ENCODE measurements around the gene SHC1. TPM values are rescaled to one million over a fixed set of nuclear protein-coding genes. Genes with fewer than 3 reads are reported as not detected.

The SHC1 gene
- total RNA-seq, 6 experiments from 2014 or later, result 371 to 461 (median 401) TPM

DNA sequence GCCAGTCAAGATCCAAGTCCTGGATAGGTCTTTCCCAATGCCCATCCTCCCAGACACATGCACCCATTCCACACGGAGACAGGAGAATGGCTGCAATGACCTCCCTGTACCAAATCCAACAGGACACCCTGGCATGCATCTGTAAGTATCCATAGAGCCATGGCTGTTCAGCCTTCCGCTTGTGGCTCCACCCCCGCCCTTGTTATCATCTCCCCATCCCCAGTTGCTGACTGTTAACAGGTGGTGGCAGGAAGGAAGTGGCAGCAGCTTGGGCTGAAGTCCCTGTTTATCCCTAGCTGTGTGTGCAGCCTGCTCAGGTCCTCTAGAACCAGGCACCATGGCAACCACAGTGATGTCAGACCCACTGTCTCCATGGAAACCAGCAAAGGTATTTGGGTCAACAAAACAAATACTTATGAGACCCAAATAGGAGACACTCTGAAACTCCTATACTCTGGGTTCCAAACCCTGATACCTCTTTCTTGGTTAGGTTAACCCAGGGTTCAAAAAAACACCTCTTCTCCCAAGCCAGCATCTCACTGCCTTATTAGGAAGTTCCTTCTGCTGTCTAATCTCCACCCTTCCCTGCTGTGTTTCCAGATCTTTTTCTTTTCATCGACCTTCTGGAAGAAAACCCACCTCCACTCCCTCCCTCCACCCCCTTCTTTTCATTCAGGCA is 15.4 kb downstream of the SHC1 start:
- TF ChIP-seq, protein P1, sequence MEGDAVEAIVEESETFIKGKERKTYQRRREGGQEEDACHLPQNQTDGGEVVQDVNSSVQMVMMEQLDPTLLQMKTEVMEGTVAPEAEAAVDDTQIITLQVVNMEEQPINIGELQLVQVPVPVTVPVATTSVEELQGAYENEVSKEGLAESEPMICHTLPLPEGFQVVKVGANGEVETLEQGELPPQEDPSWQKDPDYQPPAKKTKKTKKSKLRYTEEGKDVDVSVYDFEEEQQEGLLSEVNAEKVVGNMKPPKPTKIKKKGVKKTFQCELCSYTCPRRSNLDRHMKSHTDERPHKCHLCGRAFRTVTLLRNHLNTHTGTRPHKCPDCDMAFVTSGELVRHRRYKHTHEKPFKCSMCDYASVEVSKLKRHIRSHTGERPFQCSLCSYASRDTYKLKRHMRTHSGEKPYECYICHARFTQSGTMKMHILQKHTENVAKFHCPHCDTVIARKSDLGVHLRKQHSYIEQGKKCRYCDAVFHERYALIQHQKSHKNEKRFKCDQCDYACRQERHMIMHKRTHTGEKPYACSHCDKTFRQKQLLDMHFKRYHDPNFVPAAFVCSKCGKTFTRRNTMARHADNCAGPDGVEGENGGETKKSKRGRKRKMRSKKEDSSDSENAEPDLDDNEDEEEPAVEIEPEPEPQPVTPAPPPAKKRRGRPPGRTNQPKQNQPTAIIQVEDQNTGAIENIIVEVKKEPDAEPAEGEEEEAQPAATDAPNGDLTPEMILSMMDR (IDR thresholded peaks at IDR 0.05), result no peak
- H3K27me3 Mint-ChIP-seq (ENCODE audit: insufficient read depth), result peaks cover 4% of the 10 kb centered on the region
- no peaks in the 10 kb centered on the region for H3K9me3 Mint-ChIP-seq
- peak; percentile 86 for DNase-seq
- H3K27ac Mint-ChIP-seq, result peak overlapping the region; percentile 97
- peak overlapping the region; percentile 95 for H3K4me3 Mint-ChIP-seq
- peaks cover 32% of the 10 kb centered on the region for H3K4me1 Mint-ChIP-seq (ENCODE audit: low read depth)
- no peaks in the 10 kb centered on the region for H3K36me3 Mint-ChIP-seq (ENCODE audit: low read depth)

DNA sequence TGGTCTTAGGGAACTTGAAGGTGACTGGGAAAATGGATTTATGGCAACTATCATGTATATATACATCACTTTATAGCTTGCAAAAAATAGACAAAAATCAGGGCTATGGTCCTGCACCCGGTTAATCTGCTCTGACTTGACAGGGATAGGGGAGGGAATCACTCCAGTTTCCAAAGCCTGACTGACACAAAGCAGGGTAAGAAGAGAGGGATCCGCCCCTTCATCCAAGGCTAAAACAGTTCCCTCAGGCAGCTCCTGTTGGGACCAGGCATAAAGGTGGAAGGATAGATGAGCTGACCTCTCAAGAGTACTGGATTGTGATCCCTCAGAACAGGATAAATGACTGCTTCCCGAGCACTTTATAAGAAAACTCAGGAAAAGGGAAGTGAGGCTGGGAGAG is 16.0 kb downstream of the SHC1 start:
- DNase-seq, result no peak
- H3K9me3 Mint-ChIP-seq, result no peaks in the 10 kb centered on the region
- peaks cover 4% of the 10 kb centered on the region for H3K27me3 Mint-ChIP-seq (ENCODE audit: insufficient read depth)
- peak overlapping the region; percentile 95; the same call in 1 of the 2 replicates for H3K4me3 Mint-ChIP-seq
- H3K36me3 Mint-ChIP-seq (ENCODE audit: low read depth), result no peaks in the 10 kb centered on the region
- TF ChIP-seq, protein P1 (IDR thresholded peaks at IDR 0.05), result no peak
- peaks cover 32% of the 10 kb centered on the region for H3K4me1 Mint-ChIP-seq (ENCODE audit: low read depth)
- H3K27ac Mint-ChIP-seq, result peak overlapping the region; percentile 97

DNA sequence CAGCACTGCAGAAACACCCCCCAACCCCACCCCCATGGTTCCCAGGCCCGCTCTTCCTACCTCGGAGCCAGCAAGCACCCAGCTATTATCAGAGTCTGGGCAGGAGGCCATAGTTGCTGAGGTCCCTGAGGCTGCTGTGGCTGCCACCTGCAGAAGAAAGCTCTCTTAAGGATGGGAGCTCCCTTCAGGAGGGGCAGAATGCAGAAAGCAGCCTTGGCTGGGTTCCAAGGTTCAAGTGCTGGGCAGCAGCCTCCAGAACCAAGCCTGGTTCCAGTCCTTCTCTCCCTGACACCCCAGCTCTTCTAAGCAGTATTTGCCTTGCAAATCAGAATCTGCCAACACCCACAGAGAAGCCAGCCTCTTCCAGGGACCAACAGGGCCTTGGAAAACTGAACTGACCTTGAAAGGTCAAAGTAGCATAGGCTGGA is 16.9 kb downstream of the SHC1 start:
- no peak overlapping the region for H3K4me3 Mint-ChIP-seq
- no peaks in the 10 kb centered on the region for H3K36me3 Mint-ChIP-seq (ENCODE audit: low read depth)
- H3K9me3 Mint-ChIP-seq, result no peaks in the 10 kb centered on the region
- no peak overlapping the region for H3K27ac Mint-ChIP-seq
- peaks cover 4% of the 10 kb centered on the region for H3K27me3 Mint-ChIP-seq (ENCODE audit: insufficient read depth)
- peaks cover 32% of the 10 kb centered on the region for H3K4me1 Mint-ChIP-seq (ENCODE audit: low read depth)
- DNase-seq, result no peak
- TF ChIP-seq, protein P1 (IDR thresholded peaks at IDR 0.05), result no peak

DNA sequence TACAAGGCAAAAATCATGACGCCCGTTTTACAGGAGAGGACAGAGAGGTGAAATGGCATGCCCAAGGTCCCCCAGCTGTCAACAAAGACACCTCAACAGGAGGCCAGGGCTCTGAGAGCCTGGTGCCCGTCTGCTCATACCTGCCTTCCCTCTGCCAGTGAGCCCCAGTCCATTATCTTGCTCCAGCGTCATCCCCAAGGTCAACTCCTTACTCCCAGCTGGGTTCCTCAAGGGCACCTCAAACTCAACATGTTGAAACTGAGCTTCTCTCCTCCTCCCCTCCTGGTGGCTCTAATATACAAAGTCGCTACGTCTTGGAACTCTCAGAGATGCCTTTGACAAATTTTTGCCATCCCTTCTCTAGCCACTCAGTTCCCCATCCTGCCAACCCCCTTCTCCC is 17.9 kb downstream of the SHC1 start:
- peaks cover 4% of the 10 kb centered on the region for H3K27me3 Mint-ChIP-seq (ENCODE audit: insufficient read depth)
- DNase-seq, result no peak
- no peak overlapping the region for H3K27ac Mint-ChIP-seq
- H3K4me3 Mint-ChIP-seq, result no peak overlapping the region
- no peaks in the 10 kb centered on the region for H3K9me3 Mint-ChIP-seq
- H3K36me3 Mint-ChIP-seq (ENCODE audit: low read depth), result no peaks in the 10 kb centered on the region
- TF ChIP-seq, protein P1 (IDR thresholded peaks at IDR 0.05), result no peak
- H3K4me1 Mint-ChIP-seq (ENCODE audit: low read depth), result peaks cover 31% of the 10 kb centered on the region

DNA sequence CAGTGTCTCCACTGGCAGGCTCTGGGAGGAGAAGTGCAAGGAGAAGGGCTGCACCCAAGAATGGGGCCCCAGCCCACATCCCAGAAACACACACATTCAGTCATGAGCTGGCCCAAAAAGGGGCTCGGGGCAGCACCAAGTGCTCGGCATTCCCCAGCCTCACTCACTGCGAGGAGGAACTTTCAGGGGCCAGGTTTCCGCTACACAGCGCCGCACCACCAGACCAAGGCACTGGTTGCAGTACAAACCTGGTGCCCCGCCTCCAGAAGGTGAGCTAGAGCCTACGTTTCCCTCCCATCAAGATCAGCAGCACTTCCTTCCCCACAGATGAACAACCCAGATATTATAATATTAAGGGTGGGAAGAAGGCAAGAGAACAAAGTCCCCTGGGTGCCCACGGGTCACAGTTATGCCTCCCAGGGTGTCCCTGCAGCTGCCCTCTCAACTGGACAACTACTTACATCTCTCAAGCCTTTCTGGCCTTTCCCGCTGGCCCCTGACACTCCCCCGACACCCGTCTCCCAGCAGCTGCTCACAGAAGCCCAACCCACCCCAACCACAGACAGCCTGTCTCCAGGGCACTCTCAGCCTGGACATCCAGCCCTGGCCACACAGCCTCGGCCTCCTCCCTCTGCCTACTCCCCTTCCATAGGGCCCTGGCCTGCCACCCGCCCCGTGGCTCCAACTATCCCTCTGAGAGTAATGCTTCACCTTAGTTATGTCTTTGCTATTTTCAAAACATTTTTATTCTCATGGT is 18.5 kb downstream of the SHC1 start:
- no peaks in the 10 kb centered on the region for H3K36me3 Mint-ChIP-seq (ENCODE audit: low read depth)
- no peak overlapping the region for H3K4me3 Mint-ChIP-seq

More for the DNA sequence above, 18.5 kb downstream of the SHC1 start:
- DNase-seq, result no peak
- Mint-ChIP-seq H3K9me3 (no peaks in the 10 kb centered on the region), H3K27ac (no peak overlapping the region), H3K27me3 (ENCODE audit: insufficient read depth) (peaks cover 7% of the 10 kb centered on the region), H3K4me1 (ENCODE audit: low read depth) (peaks cover 25% of the 10 kb centered on the region)
- TF ChIP-seq, protein P1 (IDR thresholded peaks at IDR 0.05), result no peak

Data from HFFc6 (cell line).